Brain microvascular endothelial cell (primary cell): Measurements from ENCODE around the gene PPP1R27.

ENCODE experiments used
- DNase-seq: peaks from one replicate; pipeline ENCODE4 v3.0.0-alpha.2; 2020
- H3K27ac ChIP-seq: fragments of 250-450 bp; sonication (Bioruptor Pico); 2 replicates; pipeline ENCODE4 v1.5.1; 2020; ENCODE audit warnings: mild to moderate bottlenecking, moderate library complexity
- H3K27me3 ChIP-seq: fragments of 250-450 bp; sonication (Bioruptor Pico); replicated peaks from 2 replicates; pipeline ENCODE4 v1.5.1; 2020; ENCODE audit warnings: mild to moderate bottlenecking
- H3K36me3 ChIP-seq: fragments of 250-450 bp; sonication (Bioruptor Pico); replicated peaks from 2 replicates; pipeline ENCODE4 v1.5.1; 2020; ENCODE audit warnings: mild to moderate bottlenecking
- H3K4me3 ChIP-seq: 2 replicates; pipeline ENCODE4 v1.5.1; 2011; ENCODE audit warnings: low read depth, mild to moderate bottlenecking, control low read depth, low read length, moderate library complexity
- CTCF ChIP-seq: IDR thresholded peaks from 2 replicates; pipeline ENCODE4 v1.5.1; 2011; ENCODE audit warnings: low read depth, mild to moderate bottlenecking, moderate library complexity, low read length, control low read depth, inconsistent platforms; ENCODE audit errors: missing control alignments
- in situ Hi-C: cut with HindIII; loops from 2 replicates; pipeline ENCODE4 v1.10.0; 2017; ENCODE audit warnings: low sequenced_read_pairs, low pct_ligation_motif_present

The PPP1R27 gene

GRCh38 chr17:81833160-81833920 is 1.5 kb downstream of the PPP1R27 start, which contains the start of gene MCRIP1:
Gene MCRIP1 (minus strand): TSS chr17:81833291. CDS start chr17:81824506, 8,785 bp downstream.
- no peak for TF ChIP-seq CTCF
- peak within 1 kb of the TSS; percentile 90 for H3K27ac ChIP-seq
- no peaks in the 10 kb centered on the region for H3K27me3 ChIP-seq
- no peaks in the 10 kb centered on the region for H3K36me3 ChIP-seq
- peak within 1 kb of the TSS; percentile 71 for H3K4me3 ChIP-seq
- in situ Hi-C loops, result no loop called here
- peak; percentile 85 for DNase-seq

GRCh38 chr17:81832608-81833159 is 2.2 kb downstream of the PPP1R27 start:
- H3K4me3 ChIP-seq, result peak overlapping the region; percentile 71
- no peaks in the 10 kb centered on the region for H3K36me3 ChIP-seq
- no peak for TF ChIP-seq CTCF
- in situ Hi-C loops, result no loop called here
- DNase-seq, result no peak
- H3K27me3 ChIP-seq, result no peaks in the 10 kb centered on the region
- peak overlapping the region; percentile 66 for H3K27ac ChIP-seq

GRCh38 chr17:81831957-81832607 is 2.8 kb downstream of the PPP1R27 start:
- Histone ChIP-seq H3K36me3 (no peaks in the 10 kb centered on the region), H3K27ac (peak overlapping the region; percentile 66), H3K4me3 (peak overlapping the region; percentile 71), H3K27me3 (no peaks in the 10 kb centered on the region)
- DNase-seq, result peak; percentile 10
- TF ChIP-seq CTCF, result no peak
- in situ Hi-C loops, result no loop called here

- Histone ChIP-seq H3K4me3 (no peak overlapping the region), H3K27ac (peak overlapping the region; percentile 66), H3K36me3 (no peaks in the 10 kb centered on the region), H3K27me3 (no peaks in the 10 kb centered on the region)
- no peak for TF ChIP-seq CTCF
- in situ Hi-C loops, result no loop called here
- DNase-seq, result no peak
These were observed 3.3 kb downstream of the PPP1R27 start for GRCh38 chr17:81831563-81831956.

- in situ Hi-C loops, result no loop called here
- no peak for DNase-seq
- no peaks in the 10 kb centered on the region for H3K27me3 ChIP-seq
- H3K27ac ChIP-seq, result no peak overlapping the region
- no peak overlapping the region for H3K4me3 ChIP-seq
- no peaks in the 10 kb centered on the region for H3K36me3 ChIP-seq
- no peak for TF ChIP-seq CTCF
These were observed 5.0 kb downstream of the PPP1R27 start for GRCh38 chr17:81829858-81830257.
